HG03520 (cell line): ENCODE measurements around the gene WFDC2.
"Not testable (repeated sequence)": the region's sequence is repeated elsewhere in the genome, so short reads cannot be mapped to it uniquely, and the experiment has no call there.

Experiments used
- ATAC-seq: cut with Tn5 transposase; IDR thresholded peaks from one replicate; pipeline ENCODE4 v1.9.1; 2021; ENCODE audit warnings: mild to moderate bottlenecking, moderate library complexity; ENCODE audit not compliant: unreplicated experiment

The WFDC2 gene

DNA sequence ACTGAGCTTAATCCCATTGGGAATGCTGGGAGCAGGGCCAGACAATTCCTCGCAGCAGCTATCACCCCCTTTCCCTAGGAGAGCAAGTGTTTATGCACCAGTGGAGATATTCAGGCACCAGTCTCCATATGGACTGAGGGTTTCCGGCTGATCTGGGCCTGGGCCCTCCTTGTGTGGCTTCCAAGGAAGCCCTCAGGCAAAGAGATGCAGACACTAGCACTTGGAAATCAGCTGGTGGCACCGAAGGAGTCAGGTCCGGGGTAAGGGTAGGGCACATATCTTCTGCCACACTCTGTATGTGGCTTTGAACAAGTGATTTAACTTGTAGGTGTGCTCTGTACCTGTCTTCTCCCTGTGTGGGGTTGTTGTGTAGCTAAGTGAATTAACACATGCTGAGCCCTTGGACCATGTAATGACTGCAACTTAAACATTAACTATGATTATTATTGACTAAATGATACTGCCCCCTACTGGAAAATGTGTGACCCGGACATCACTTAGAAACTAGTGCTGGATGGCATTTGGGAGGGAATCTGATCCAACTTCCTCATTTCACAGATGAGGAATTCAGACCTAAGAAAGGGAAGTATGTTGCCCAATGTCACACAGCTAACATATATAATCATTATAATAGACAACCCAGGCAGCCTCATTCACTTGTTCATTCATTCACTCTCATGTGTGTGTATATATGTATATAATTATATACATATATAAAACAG lies 19.3 kb upstream of the WFDC2 start:
- ATAC-seq = no peak

DNA sequence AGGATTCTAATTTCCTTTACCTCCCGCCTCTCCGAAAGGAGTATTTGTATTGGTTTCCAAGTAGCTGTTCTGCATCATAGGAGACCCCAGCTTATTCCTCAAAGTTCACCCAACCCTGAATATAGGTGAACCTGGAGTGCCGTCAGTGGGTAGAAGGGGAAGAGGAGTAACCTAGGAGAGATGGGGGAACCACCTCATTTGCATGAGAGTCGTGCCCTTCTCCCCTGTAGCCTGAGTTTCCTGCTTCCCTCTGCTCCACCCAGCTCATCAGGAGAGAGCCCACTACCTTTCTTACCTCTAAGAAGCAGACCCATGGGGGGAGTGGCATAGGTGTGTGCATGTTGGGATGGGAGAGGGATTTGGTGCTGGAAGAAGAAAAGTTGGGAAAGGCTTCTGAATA lies 17.3 kb upstream of the WFDC2 start:
- ATAC-seq = no peak

DNA sequence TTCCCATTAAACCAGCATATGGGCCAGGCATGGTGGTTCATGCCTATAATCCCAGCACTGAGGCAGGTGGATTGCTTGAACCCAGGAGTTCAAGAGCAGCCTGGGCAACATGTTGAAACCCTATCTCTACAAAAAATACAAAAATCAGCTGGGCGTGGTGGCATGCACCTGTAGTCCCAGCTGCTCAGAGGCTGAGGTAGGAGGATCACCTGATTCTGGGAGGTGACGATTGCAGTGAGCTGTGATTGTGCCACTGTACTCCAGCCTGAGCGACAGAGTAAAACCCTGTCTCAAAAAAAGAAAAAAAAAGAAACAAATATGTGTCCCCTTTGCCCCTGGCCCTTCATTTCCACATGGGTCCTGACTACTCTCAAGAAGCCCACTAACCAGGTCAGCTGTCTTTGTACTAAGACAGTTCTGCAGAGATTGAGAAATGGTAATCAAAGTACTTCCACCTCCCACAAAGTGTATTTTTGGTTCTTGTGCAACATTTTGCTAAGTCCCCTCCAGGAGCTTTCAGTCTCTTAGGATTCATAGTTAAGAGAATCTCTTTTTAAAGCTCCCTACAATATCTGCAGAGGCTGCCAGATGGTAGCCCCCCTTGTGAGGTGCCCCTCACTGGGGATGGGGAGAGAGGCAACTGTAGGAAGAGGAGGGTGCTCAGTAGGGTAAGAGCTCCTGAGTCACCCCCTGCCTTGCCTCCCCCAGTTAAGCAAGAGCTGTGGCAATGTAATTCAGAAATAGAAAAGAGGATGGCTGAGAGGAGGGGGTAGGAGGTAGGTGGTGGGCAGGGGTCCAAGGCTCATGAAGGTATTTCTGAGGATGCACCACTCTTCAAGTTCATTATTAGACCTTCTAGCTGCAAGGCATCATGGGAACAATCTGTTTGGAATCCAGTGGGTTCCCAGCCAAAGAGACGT lies 16.5 kb upstream of the WFDC2 start:
- ATAC-seq = no peak

DNA sequence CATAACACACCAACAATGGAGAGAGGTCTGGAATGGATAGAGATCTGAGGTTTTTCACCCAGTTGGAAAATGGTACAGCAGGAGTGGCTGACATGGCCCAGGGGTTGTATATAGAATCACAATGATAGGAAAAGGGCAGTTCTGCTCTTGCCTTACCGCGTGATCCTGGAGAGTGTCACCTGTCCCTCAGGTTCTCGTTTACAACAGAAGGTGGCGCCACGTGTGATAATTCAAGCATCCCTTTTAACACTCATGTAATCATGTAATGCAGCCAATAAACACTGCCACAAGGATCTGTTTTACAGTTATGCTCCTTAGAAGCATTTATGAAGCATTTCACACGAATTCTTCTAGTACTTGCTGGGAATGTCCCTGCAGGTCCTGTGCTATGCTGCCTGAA lies 12.9 kb upstream of the WFDC2 start:
- no peak for ATAC-seq

DNA sequence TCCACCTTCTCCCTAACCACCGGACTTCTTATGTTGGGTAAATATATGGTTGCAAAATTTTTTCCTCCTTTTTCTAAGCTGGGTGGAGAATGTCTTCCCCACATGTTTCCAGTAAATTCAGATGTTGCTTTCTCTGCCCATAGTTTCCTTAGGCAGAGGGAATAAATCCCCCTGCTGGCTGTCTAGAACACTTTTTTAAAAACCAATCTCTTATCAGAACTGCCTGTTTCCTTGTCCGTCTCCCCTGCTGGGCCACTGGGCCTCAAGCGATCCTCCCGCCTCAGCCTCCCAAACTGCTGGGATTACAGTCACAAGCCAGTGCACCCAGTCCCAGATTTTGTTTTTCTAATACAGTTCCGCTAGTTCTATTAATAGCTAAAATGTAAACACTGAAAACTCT lies 9.9 kb upstream of the WFDC2 start:
- ATAC-seq = no peak

DNA sequence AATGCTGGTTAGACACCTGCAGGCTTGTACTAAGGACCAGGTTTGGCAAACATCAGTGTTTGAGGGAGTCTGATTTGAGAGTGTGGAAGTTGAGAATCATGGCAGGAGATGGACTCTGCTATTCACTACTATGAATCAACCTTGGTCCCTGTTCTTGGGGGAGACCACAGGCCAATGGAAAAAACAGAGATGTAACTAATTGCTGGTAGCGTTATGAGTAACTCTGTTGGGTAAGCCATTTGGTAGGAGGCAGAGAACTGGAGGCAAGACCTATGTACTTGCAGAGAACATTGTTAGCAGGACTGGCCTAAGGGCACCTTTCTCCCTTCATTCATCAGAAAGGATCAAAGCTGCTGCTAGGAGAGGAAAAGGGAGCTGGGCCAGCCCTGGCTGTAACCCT lies 8.3 kb upstream of the WFDC2 start:
- ATAC-seq = no peak

DNA sequence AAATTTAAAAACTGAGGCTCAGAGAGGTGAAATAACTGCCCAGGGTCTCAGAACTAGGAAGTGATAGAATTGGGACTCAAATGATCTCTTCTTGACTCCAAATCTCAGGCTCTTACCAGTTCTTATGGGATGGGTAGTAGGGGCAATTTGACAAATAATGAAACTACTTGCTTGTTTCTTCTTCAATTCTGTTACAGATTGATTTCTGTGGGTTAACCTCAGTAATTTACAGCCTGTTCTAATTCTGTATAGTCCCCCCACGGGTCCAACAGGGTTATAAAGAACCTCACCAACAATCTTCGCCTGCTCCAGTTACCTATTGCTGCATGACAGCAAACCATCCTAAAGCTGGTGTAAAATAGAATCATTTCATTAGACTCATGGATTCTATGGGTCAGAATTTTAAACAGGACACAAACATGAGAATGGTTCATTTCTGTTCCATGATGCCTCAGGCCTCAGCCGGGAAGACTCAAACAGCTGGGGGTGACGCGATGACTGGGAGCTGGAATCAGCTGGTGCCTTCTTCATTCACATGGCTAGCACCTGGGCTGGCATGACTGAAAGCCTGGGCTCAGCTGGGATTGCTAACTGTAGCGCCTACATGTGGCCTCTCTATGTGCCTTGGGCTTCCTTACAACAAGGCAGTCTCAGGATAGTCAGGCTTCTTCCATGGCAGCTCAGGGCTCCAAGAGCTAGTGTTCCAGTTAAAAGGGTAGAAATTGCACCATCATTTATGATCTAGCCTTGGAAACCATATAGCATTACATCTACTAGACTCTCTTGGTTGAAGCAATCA lies 6.6 kb upstream of the WFDC2 start:
- ATAC-seq = no peak

DNA sequence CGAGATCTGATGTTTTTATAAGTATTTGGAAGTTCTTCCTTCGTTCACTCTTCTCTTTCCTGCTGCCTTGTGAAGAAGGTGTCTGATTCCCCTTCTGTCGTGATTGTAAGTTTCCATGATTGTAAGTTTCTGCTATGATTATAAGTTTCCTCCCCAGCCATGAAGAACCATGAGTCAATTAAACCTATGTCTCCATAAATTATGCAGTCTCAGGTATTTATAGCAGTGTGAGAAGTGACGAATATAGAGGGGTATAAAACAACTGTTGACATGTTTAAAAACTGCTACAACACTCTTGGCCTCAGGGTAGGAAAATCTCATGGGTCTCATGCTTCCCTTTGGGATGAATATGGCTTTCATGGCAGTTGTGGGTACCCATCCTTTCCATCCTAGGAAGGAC lies 5.8 kb upstream of the WFDC2 start:
- no peak for ATAC-seq

DNA sequence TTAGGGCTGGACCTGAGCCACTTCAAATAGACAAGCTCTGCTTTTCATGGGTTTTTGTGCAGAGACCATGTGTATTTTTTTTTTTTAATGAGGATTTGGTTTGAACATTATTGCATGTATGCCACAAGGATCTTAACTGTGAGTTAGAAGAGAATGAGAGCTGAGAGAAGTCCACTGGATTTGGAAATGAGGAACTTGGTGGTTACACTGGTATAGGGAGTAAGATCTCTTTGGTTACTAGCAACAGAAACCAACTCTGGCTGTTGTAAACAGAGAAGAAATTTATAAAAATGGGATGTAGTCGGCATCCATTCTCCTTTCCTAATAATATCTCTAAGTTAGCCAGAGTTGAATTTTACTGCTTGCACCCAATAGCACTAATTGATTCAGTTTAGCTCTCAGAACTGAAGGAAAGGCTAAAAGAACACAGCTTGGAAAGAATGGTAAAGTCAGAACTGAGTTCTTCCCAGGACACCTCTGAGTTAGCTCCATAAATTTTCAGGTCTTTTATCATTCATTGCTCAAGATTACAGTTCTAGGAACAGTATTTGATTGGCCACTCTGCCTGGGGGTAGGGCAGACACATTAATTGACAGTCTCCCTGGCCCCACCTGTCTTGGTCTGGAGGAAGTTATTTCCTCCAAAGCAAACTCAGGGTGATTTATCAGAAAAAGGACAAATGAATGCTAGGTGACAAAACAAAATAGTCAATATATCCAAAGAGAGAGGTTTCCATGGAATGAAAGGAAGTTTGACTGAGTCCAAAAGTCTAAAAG lies 3.9 kb upstream of the WFDC2 start:
- no peak for ATAC-seq

DNA sequence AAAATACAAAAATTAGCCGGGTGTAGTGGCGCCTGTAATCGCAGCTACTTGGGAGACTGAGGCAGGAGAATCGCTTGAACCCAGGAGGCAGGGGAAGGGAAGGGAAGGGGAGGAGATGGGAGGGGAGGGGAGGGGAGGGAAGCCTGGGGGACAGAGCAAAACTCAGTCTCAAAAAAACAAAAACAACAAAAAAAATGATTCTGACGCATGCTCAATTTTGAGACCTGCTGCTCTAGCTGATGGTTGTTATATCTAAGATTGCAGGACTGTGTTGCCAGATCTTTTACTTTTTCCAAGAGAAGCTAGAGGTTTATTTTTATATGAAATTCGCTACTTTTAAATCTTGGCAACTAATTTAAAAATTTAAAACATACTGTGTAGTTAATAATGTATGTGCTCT lies 2.4 kb upstream of the WFDC2 start:
- ATAC-seq = no peak

DNA sequence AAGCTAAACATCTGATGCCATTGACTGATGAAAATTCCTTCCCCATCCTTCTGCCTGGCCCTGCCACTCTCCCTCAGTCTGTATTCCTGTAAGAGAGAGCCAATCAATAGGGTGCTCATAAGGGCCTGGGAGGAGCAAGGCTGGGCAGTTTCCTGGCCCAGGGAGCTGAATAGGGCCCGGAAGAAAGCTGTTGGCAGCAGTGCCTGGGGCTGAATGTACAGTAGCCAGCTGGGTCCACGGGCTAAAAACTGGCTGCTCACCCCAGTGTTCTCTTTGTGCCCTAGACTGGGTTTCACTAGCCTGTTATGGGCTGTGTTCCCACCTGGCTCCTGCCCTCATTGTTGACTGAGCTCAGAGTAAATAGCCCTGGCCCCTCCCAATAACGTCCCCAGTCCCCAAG lies 1.7 kb upstream of the WFDC2 start:
- ATAC-seq = no peak

DNA sequence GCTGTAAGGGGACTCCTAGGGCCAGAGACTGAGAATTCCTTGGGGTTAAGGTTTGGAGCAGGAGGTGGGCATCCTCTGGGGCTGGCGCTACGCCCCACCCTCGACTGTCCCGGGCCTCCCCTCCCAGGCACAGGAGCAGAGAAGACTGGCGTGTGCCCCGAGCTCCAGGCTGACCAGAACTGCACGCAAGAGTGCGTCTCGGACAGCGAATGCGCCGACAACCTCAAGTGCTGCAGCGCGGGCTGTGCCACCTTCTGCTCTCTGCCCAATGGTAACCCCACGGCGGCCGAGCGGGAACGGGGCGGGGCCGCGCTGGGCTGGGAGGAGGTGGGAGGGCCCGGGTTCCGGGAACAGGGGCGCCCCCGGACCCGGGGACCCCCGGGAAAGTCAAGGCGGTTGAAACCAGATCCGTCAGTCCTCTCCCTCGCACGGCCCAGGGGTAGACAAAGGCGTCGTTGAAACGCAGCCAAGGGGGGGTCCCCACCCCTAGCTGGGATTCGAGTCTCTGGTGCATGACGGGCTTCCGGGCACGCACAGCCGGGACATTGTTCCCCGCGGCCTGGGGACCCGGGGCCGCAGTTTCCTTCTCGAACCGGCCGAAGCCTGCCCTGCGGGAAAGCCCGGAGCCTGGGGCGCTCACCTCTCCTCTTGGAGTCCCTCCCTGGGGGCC lies 844 bp downstream of the WFDC2 start:
- ATAC-seq = no peak

DNA sequence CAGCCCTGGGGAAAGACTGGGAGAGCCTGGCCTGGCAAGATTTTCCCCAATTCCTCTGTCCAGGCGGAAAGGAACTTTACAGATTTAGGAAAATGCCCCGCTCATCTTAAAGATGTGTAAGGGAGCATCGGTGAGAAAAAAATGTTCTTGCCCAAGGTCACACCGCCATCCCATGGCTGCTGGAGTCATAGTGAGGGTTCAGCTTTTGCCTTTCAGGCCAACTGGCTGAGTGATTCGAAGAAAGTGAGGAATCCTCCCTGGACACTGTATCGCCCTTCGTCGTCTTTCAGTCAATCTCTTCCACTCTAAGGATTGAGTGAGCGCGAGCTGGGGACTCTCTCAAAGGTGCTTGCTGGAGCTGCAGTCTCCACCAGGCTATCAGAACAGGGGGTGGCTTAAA lies 1.4 kb downstream of the WFDC2 start:
- no peak for ATAC-seq

DNA sequence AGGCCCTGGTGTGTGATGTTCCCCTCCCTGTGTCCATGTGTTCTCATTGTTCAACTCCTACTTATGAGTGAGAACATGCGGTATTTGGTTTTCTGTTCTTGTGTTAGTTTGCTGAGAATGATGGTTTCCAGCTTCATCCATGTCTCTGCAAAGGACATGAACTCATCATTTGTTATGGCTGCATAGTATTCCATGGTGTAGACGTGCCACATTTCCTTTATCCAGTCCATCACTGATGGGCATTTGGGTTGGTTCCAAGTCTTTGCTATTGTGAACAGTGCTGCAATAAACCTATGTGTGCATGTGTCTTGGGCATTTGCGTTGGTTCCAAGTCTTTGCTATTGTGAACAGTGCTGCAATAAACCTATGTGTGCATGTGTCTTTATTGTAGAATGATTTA lies 2.7 kb downstream of the WFDC2 start:
- ATAC-seq = not testable (repeated sequence)

DNA sequence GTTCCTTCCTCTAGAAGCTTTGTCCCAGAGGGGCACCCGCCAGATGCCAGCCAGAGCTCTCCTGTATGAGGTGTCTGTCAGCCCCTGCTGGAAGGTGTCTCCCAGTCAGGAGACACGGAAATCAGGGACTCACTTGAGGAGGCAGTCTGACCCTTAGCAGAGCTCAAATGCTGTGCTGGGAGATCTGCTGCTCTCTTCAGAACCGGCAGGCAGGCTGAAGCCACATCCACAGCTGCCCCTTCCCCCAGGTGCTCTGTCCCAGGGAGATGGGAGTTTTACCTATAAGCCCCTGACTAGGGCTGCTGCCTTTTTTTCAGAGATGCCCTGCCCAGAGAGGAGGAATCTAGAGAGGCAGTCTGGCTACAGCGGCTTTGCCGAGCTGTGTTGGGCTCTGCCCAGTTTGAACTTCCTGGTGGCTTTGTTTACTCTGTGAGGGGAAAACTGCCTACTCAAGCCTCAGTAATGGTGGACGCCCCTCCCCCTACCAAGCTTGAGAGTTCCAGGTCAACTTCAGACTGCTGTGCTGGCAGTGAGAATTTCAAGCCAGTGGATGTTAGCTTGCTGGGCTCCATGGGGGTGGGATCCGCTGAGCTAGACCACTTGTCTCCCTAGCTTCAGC lies 8.1 kb downstream of the WFDC2 start:
- ATAC-seq = not testable (repeated sequence)

DNA sequence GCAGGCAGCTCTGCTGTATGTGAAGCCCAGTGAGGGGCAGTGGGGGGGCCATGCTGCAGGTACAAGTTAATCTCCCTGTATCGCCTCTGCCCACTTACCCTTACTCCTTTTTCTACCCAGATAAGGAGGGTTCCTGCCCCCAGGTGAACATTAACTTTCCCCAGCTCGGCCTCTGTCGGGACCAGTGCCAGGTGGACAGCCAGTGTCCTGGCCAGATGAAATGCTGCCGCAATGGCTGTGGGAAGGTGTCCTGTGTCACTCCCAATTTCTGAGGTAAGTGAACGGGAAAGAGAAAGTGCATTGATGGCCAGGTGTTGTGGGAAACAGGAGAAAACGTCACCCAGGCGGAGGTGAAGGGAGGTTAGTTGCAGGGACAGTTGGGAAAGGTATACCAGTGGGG lies 10.3 kb downstream of the WFDC2 start:
- no peak for ATAC-seq

DNA sequence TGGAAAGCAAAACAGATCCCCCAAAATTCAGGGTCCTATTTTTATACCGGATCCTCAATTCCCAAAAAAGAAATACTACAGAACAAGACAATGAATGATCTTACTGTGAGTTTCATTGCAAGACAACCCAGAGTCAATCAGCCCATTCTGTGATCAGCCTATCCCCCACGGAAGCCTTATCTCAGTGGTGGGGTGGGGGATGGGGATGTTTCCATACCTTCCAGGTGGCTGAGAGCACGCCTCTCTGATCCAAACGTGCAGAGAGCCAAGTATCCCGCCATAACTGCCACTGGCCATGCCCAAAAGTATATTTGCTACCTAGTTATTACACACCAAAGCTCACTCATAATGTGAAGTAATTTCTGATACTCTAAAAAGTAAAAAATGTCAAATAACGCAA lies 15.1 kb downstream of the WFDC2 start:
- no peak for ATAC-seq

DNA sequence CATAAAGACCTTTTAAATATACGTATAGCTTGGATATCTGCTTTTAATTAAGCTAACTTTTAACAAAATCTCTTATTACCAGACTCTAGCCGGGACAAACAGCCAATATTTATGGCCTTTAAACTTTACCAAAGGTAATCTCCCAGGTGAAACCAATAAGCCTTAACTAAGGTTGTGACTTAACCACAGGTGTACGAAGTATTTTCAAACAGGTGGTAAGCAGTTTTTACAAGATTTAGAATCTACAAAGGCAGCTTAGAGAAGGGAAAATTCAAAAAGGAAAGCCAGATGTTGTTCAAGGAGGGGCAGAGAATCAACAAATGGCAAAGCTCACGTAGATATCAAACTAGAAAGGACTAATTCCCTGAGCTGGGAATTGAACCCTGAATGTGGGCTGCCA lies 15.8 kb downstream of the WFDC2 start:
- no peak for ATAC-seq

DNA sequence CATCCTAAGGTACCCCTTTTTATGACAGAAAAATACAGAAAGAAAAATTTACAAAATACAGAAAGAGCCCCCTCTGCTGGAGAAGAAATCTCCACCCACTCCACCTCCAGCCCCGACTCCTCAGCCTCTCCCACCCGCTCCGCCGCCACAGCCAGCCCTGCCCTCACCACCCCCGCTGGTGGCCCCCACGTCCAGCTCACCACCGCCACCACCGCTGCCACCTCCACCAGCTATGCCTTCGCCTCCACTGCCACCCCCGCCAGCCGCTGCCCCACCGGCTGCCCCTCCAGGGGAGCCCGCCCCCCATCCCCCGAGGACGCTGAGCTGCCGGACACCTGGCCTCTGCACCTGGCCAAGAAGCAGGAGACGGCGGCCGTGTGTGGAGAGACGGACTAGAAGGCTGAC lies 17.7 kb downstream of the WFDC2 start:
- no peak for ATAC-seq

DNA sequence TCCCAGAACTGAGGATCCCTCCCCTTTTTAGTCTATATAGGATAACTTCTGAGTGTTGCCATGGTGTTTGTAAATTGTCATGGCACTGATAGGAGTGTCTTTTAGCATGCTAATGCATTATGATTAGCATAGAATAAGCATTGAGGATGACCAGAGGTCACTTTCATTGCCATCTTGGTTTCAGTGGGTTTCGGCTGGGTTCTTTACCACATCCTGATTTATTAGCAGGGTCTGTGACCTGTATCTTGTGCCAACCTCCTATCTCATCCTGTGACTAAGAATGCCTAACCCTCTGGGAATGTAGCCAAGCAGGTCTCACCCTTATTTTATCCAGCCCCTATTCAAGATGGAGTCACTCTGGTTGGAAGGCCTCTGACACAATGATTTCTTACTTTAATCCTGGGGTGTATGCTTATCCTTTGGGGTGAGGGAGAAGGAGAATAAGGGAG lies 19.6 kb downstream of the WFDC2 start:
- ATAC-seq = no peak
